Measurements from ENCODE around the gene ATP2C2. TPM values are rescaled to one million over a fixed set of nuclear protein-coding genes. Genes with fewer than 3 reads are reported as not detected.

Gene ATP2C2
- total RNA-seq, 1 experiment from 2014 or later, result 0.67 TPM

- ChIA-PET CTCF (no interaction called here), POLR2A (no interaction called here)
- Histone ChIP-seq H3K4me3 (ENCODE audit: low read depth in 2 of 2, low read length in 2 of 2) (no peak overlapping the region), H3K9me3 (ENCODE audit: control insufficient read depth, insufficient read depth, low read depth, low read length) (no peaks in the 10 kb centered on the region), H3K36me3 (ENCODE audit: control insufficient read depth, insufficient read depth, low read length) (no peaks in the 10 kb centered on the region), H3K27ac (ENCODE audit: low read length) (no peak overlapping the region), H3K27me3 (ENCODE audit: control insufficient read depth, insufficient read depth, low read length) (no peaks in the 10 kb centered on the region), H3K4me1 (ENCODE audit: control insufficient read depth, insufficient read depth, low read length) (no peaks in the 10 kb centered on the region)
- no TSS peak for BruUV-seq (replicated peaks)
- intact Hi-C loops (cut with micrococcal nuclease; ENCODE audit: unreplicated experiment), result no loop called here
- in situ Hi-C loops (cut with HindIII; ENCODE audit: low pct_unique_long_range_greater_than_20kb, low sequenced_read_pairs), result no loop called here
- no peak for TF ChIP-seq POLR2AphosphoS5 (IDR thresholded peaks at IDR 0.05; ENCODE audit: low read depth, low read length)
- TF ChIP-seq TCF7L2 (IDR thresholded peaks at IDR 0.05; ENCODE audit: low read depth, low read length), result no peak
- TF ChIP-seq SIN3A (IDR thresholded peaks at IDR 0.05; ENCODE audit: borderline replicate concordance, insufficient read depth, low read depth, low read length), result no peak
- TF ChIP-seq CTCF (IDR thresholded peaks at IDR 0.05), result no peak
- no peak for TF ChIP-seq REST (IDR thresholded peaks at IDR 0.05; ENCODE audit: insufficient read depth in 1 of 2, low read depth in 2 of 2, low read length in 1 of 2)
- ATAC-seq, result no peak
- no peak for DNase-seq (ENCODE audit: low read depth, low spot score)
These were observed 45.6 kb upstream of the ATP2C2 start for GRCh38 chr16:84322749-84323148.

- Histone ChIP-seq H3K4me3 (ENCODE audit: low read depth in 2 of 2, low read length in 2 of 2) (no peak overlapping the region), H3K27me3 (ENCODE audit: control insufficient read depth, insufficient read depth, low read length) (no peaks in the 10 kb centered on the region), H3K27ac (ENCODE audit: low read length) (no peak overlapping the region), H3K36me3 (ENCODE audit: control insufficient read depth, insufficient read depth, low read length) (no peaks in the 10 kb centered on the region), H3K9me3 (ENCODE audit: control insufficient read depth, insufficient read depth, low read depth, low read length) (no peaks in the 10 kb centered on the region), H3K4me1 (ENCODE audit: control insufficient read depth, insufficient read depth, low read length) (no peaks in the 10 kb centered on the region)
- DNase-seq (ENCODE audit: low read depth, low spot score), result no peak
- no TSS peak for BruUV-seq (replicated peaks)
- in situ Hi-C loops (cut with HindIII; ENCODE audit: low pct_unique_long_range_greater_than_20kb, low sequenced_read_pairs), result no loop called here
- intact Hi-C loops (cut with micrococcal nuclease; ENCODE audit: unreplicated experiment), result no loop called here
- TF ChIP-seq CTCF (IDR thresholded peaks at IDR 0.05) (no peak), POLR2AphosphoS5 (IDR thresholded peaks at IDR 0.05; ENCODE audit: low read depth, low read length) (no peak), SIN3A (IDR thresholded peaks at IDR 0.05; ENCODE audit: borderline replicate concordance, insufficient read depth, low read depth, low read length) (no peak), TCF7L2 (IDR thresholded peaks at IDR 0.05; ENCODE audit: low read depth, low read length) (no peak), REST (IDR thresholded peaks at IDR 0.05; ENCODE audit: insufficient read depth in 1 of 2, low read depth in 2 of 2, low read length in 1 of 2) (no peak)
- ChIA-PET CTCF (no interaction called here), POLR2A (no interaction called here)
- ATAC-seq, result no peak
These were observed 44.7 kb upstream of the ATP2C2 start for GRCh38 chr16:84323606-84324005.

All from Panc1 (cell line).